HG03175 (cell line): ENCODE results near the gene RPL13A.
"Not testable (repeated sequence)": the region's sequence is repeated elsewhere in the genome, so short reads cannot be mapped to it uniquely, and the experiment has no call there.

ENCODE experiments used
- ATAC-seq: cut with Tn5 transposase; IDR thresholded peaks from one replicate; pipeline ENCODE4 v1.9.1; 2021; ENCODE audit warnings: mild to moderate bottlenecking, moderate library complexity; ENCODE audit not compliant: unreplicated experiment

RPL13A gene

GRCh38 chr19:49455773-49456172 lies 31.6 kb upstream of the RPL13A start:
- no peak for ATAC-seq

- no peak for ATAC-seq
These were observed 31.1 kb upstream of the RPL13A start for GRCh38 chr19:49456326-49456725.

GRCh38 chr19:49458567-49458903 lies 28.9 kb upstream of the RPL13A start:
- no peak for ATAC-seq

GRCh38 chr19:49459388-49459787 lies 28.0 kb upstream of the RPL13A start:
- no peak for ATAC-seq

- ATAC-seq = not testable (repeated sequence)
These were observed 26.3 kb upstream of the RPL13A start for GRCh38 chr19:49461130-49461529.

GRCh38 chr19:49461656-49462055 lies 25.8 kb upstream of the RPL13A start:
- no peak for ATAC-seq

- no peak for ATAC-seq
These were observed 24.9 kb upstream of the RPL13A start for GRCh38 chr19:49462492-49462891.

- ATAC-seq = no peak
These were observed 23.3 kb upstream of the RPL13A start for GRCh38 chr19:49463960-49464740.

GRCh38 chr19:49465371-49465770 lies 22.0 kb upstream of the RPL13A start:
- ATAC-seq = no peak

- ATAC-seq = no peak
These were observed 19.2 kb upstream of the RPL13A start for GRCh38 chr19:49468199-49468598.

GRCh38 chr19:49468746-49469447 lies 18.5 kb upstream of the RPL13A start:
- peak; percentile 71 for ATAC-seq

GRCh38 chr19:49469828-49470614 lies 17.4 kb upstream of the RPL13A start:
- ATAC-seq = peak; percentile 40

GRCh38 chr19:49470615-49470978 lies 16.8 kb upstream of the RPL13A start:
- no peak for ATAC-seq

- no peak for ATAC-seq
These were observed 14.5 kb upstream of the RPL13A start for GRCh38 chr19:49472936-49473335.

- ATAC-seq = not testable (repeated sequence)
These were observed 13.9 kb upstream of the RPL13A start for GRCh38 chr19:49473501-49473867.

- peak; percentile 64 for ATAC-seq
These were observed 13.4 kb upstream of the RPL13A start, which contains the start of gene FLT3LG for GRCh38 chr19:49473868-49474541. Gene FLT3LG (plus strand): TSS chr19:49474215. CDS start chr19:49474640, 425 bp downstream.

- ATAC-seq = no peak
These were observed 12.9 kb upstream of the RPL13A start for GRCh38 chr19:49474542-49474924.

GRCh38 chr19:49475191-49475917 lies 12.1 kb upstream of the RPL13A start:
- ATAC-seq = no peak

GRCh38 chr19:49475995-49476880 lies 11.2 kb upstream of the RPL13A start:
- no peak for ATAC-seq
